Esophagus squamous epithelium (tissue), 5 donors: ENCODE data around the gene CENPE. TPM values are rescaled to one million over a fixed set of nuclear protein-coding genes. Genes with fewer than 3 reads are reported as not detected.

Source experiments
- DNase-seq: peaks from one replicate; lab custom pipeline; 2025; lab: John Stamatoyannopoulos, UW
- H3K27ac ChIP-seq, 4 donors: fragments of 200-600 bp; sonication (generic); one replicate each; pipeline ENCODE4 v1.5.1; 2016 to 2019; ENCODE audit warnings: mild to moderate bottlenecking in 1 of 4
- H3K27me3 ChIP-seq, 4 donors: fragments of 200-600 bp; sonication (generic); 1 replicate in 3 of 4; 2 replicates in 1 of 4; pipeline versions ENCODE4 v1.5.1 to v1.6.0; 2017 to 2021; ENCODE audit warnings: antibody characterized with exemption in 1 of 4
- H3K36me3 ChIP-seq, 3 donors: fragments of 200-600 bp; sonication (generic); one replicate each; pipeline ENCODE4 v1.5.1; 2016 to 2019
- H3K4me1 ChIP-seq, 3 donors: fragments of 200-600 bp; sonication (generic); one replicate each; pipeline ENCODE4 v1.5.1; 2017 to 2019
- H3K4me3 ChIP-seq, 4 donors: fragments of 200-600 bp; sonication (generic); 1 replicate in 3 of 4; 2 replicates in 1 of 4; pipeline ENCODE4 v1.5.1; 2016 to 2019; ENCODE audit warnings: mild to moderate bottlenecking in 2 of 4, moderate library complexity in 1 of 4
- H3K9me3 ChIP-seq, 3 donors: fragments of 200-600 bp; sonication (generic); one replicate each; pipeline ENCODE4 v1.5.1; 2016 to 2019
- CTCF ChIP-seq, 6 experiments: fragments of 450-650 bp in 4 of 6; fragments of 200-600 bp in 2 of 6; sonication (generic) in 2 of 6; IDR thresholded peaks; one replicate each; pipeline ENCODE4 v1.5.1; 2016 to 2019; ENCODE audit warnings: antibody characterized with exemption in 6 of 6, mild to moderate bottlenecking in 4 of 6, moderate library complexity in 4 of 6
- POLR2A ChIP-seq, 4 donors: fragments of 450-650 bp; IDR thresholded peaks; one replicate each; pipeline ENCODE4 v1.6.1; 2017; ENCODE audit warnings: antibody characterized with exemption in 4 of 4, mild to moderate bottlenecking in 4 of 4, moderate library complexity in 3 of 4
- WGBS, 2 donors: methylation state at CpG; one replicate each; pipeline ENCODE4 v1.1.5; 2018; 5-methylcytosine and 5-hydroxymethylcytosine counted together
- intact Hi-C: fragments of 100-400 bp; cut with DNase I; formaldehyde crosslinking; loops from one replicate; pipeline ENCODE4 v1.15.0; 2022
- total RNA-seq, 4 donors: library from RNA; depleted of rRNA; stranded (reverse); fragments of >200 nt; gene quantifications; one replicate each; pipeline ENCODE4 v1.1.0, GENCODE V29; 2016
- donor health status: DM: yes; HTN: yes; CAD: no.

The CENPE gene
- total RNA-seq, 4 donors from 2014 or later, result 3.0 to 14.3 (median 7.7) TPM

DNA sequence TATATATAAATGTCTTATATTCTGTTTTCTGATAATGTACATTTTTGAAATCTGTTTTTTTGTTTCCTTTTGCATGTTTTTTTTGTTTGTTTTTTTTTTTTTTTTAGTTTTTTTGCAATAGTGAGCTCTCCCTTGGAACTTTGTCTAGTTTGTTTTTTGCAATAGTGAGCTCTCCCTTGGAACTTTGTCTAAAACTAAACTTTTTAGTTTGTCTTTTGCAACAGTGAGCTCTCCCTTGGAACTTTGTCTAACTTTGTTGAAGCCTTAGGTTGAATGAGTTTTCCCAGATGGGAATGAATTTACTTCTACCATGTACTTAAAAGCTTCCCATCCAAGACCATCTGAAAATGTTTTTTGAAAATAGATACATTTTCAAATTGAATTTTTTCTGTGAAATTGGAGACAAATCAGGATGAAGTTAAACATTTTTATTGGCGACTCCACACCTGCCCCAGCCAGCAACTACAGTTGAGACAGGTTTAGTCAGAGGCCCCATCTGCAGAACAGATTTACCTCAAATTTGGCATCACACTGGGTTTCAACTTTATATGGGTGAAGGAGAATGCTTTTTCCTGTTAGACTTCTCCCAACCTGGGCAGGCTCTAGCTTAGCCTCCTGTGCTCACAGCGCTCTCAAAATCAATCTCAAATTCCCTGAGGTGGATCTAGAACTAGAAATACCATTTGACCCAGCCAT lies 137.5 kb downstream of the CENPE start:
- TF ChIP-seq CTCF (IDR thresholded peaks at IDR 0.05), result no peak
- TF ChIP-seq POLR2A (IDR thresholded peaks at IDR 0.05), result no peak
- H3K4me1 ChIP-seq, result no peaks in the 10 kb centered on the region
- no peaks in the 10 kb centered on the region for H3K27me3 ChIP-seq
- WGBS, 2 donors, result 94 to 98% methylated on average over 2 of the region's 2 CpGs
- peaks cover 0 to 8% (median 0%) of the 10 kb centered on the region in 3 donors for H3K36me3 ChIP-seq
- no peak overlapping the region for H3K4me3 ChIP-seq
- H3K27ac ChIP-seq, result no peak overlapping the region
- intact Hi-C loops, result no loop called here
- DNase-seq, result no peak
- H3K9me3 ChIP-seq, result no peaks in the 10 kb centered on the region

Other genes with a start within 250 kb of the CENPE start
- under 1 TPM in 2 of 4 donors, not detected in 2; 0.49 to 0.76 TPM for gene SLC9B1, start 178.6 kb downstream of the CENPE start, total RNA-seq
- 10 to 100 TPM in 2 of 4 donors, 1 to 10 TPM in 2; 5.0 to 12.6 (median 8.9) TPM for gene SLC9B2, start 121.6 kb downstream of the CENPE start, total RNA-seq
- 10 to 100 TPM; 16.4 to 47.1 (median 32.2) TPM for gene BDH2, start 98.5 kb downstream of the CENPE start, total RNA-seq